ENCODE data around the gene DDX51.

The DDX51 gene

GRCh38 chr12:132178801-132179401, 34.8 kb upstream of the DDX51 start:
- DNase-seq = peak; percentile 45

- no peak for DNase-seq
These were observed 34.2 kb upstream of the DDX51 start for GRCh38 chr12:132178316-132178715.

GRCh38 chr12:132176920-132177551, 32.9 kb upstream of the DDX51 start:
- DNase-seq = no peak

GRCh38 chr12:132176385-132176919, 32.3 kb upstream of the DDX51 start:
- no peak for DNase-seq

GRCh38 chr12:132175496-132176384, 31.6 kb upstream of the DDX51 start:
- no peak for DNase-seq

- DNase-seq = no peak
These were observed 30.8 kb upstream of the DDX51 start for GRCh38 chr12:132174839-132175490.

- DNase-seq = no peak
These were observed 30.1 kb upstream of the DDX51 start for GRCh38 chr12:132174015-132174838.

GRCh38 chr12:132173135-132174014, 29.3 kb upstream of the DDX51 start:
- no peak for DNase-seq

GRCh38 chr12:132172619-132173018, 28.5 kb upstream of the DDX51 start:
- no peak for DNase-seq

- no peak for DNase-seq
These were observed 27.9 kb upstream of the DDX51 start for GRCh38 chr12:132171968-132172521.

- DNase-seq = no peak
These were observed 27.3 kb upstream of the DDX51 start for GRCh38 chr12:132171293-132171967.

- no peak for DNase-seq
These were observed 26.6 kb upstream of the DDX51 start for GRCh38 chr12:132170637-132171292.

GRCh38 chr12:132170094-132170636, 26.0 kb upstream of the DDX51 start:
- DNase-seq = no peak

GRCh38 chr12:132169376-132169775, 25.3 kb upstream of the DDX51 start:
- no peak for DNase-seq

GRCh38 chr12:132168311-132169031, 24.4 kb upstream of the DDX51 start:
- DNase-seq = no peak

- DNase-seq = no peak
These were observed 23.6 kb upstream of the DDX51 start for GRCh38 chr12:132167611-132168310.

GRCh38 chr12:132166801-132167591, 22.9 kb upstream of the DDX51 start:
- no peak for DNase-seq
